GM03348 (cell line): ENCODE results near the gene UBE2M.
"Not testable (repeated sequence)": the region's sequence is repeated elsewhere in the genome, so short reads cannot be mapped to it uniquely, and the experiment has no call there.

Experiments
- DNase-seq: peaks from one replicate; pipeline ENCODE4 v3.0.0; 2012; ENCODE audit warnings: low spot score

UBE2M gene

GRCh38 chr19:58539169-58539559 is 19.2 kb downstream of the UBE2M start:
- DNase-seq, result not testable (repeated sequence)

DNA sequence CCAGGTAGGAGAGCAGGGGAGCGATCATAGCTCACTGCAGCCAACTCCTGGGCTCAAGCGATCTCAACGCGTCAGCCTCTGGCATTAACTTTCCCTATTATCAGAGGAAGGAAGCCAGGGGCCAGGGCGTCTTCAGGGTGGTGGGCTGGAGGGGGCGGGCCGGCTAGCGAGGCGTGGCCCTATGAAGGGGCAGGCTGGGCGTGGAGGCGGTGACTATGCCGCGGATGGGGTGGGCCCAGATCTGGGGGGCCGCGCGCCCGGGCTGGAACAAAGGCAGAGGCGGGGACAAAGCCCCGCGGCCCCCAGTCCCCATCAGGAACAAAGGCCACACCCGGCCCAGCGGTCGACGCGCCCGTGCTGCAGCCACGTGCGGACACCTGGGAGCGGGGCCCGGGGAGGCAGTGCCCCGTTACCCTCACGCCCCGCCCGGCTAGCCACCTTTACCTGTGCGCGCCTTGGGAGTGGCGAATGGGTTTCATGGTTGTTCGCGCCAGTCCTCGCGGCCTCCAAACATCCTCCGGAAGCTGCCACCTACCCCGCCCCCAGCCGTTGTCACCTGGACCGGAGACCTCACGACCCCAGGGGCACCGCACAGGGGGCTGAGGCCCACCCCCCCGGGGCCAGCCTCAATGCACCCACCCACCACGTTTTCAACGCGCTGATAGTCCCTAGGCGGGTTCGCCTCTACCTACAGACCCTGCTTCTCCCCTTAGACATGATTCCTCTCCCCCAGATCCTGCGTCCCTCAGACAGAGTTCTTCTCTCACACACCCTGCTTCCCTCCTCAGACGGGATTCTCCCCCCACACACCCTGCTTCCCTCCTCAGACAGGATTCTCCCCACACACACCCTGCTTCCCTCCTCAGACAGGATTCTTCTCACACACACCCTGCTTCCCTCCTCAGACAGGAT is 19.9 kb downstream of the UBE2M start:
- no peak for DNase-seq

DNA sequence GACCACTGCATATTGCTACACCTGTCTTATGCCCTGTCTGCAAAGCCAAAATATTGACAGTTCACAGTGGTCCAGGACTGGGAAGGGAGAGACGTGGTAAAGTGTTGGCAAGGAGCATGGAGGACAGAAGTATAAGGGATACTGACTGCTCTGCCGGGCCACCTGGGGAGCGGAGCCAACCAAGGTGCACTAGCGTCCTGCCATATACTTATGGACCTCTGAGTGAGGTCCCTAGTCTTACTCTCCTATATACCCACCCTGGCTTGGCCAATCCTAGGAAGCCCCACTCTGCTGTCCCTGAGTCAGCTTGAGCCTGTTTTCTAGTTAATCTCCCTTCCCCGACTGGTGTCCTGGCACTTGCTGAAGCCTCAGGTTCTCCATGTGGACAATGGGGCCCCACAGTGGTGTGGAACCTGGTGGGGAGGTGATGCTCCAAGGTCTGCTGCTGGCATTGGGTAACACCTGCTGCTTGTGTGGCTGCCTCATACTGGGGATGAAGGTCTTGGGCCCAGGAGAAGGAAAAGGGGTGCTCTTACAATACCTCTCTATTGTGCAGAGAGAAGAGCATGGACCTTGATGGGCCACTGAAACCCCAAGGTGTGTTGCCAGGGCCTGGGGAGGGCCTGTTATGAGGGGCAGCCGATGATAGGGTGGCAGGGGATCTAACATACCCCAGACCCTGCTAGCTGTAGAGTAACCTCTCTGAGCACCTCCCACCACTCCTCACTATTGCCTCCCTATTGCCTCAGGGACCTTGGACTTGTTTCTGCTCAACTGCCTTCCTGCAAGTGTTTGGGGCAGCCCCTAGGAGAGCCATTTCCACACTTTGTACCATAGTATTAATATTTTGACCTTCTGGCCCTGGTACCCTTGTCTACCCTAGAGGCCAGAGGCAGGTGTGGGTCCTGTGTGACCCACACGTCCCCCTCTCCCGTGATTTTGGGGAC is 21.3 kb downstream of the UBE2M start:
- no peak for DNase-seq

GRCh38 chr19:58535857-58536256 is 22.6 kb downstream of the UBE2M start:
- DNase-seq, result no peak

DNA sequence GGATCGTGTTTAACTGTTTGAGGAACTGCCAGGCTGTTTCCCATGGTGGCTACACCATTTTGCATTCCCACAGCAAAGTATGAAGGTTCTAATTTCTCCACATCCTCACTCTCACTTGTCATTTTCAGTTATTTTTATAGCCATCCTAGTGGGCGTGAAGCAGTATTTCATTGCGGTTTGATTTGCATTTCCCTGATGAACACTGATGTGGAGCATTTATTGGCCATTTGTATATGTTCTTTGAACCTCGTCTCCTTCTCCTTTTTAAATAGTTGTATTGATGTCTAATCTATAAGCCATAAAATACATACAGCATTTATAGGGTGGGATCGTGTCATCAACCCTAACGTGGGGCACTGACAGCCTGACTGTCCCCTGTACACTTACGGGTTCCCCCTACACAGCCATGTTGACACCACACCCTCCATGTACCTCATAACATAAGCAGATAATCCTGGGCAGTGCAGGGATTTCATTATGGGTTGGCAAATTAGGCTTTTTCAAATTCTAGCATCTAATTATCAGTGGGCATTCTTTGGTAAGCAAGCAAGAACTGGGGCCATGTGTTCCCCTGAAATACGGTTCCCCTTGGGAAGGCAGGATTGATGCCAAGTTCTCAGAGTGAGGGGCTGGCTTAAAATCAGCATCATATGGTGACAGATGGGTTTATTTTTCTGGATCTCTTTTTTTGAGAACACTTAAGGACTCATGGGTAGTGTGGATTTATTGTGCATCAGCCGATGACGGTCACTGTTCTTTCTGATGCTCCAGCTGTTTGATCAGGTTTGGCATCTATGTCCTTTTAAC is 27.2 kb downstream of the UBE2M start:
- DNase-seq, result no peak

GRCh38 chr19:58529405-58529804 is 29.0 kb downstream of the UBE2M start:
- DNase-seq, result no peak

DNA sequence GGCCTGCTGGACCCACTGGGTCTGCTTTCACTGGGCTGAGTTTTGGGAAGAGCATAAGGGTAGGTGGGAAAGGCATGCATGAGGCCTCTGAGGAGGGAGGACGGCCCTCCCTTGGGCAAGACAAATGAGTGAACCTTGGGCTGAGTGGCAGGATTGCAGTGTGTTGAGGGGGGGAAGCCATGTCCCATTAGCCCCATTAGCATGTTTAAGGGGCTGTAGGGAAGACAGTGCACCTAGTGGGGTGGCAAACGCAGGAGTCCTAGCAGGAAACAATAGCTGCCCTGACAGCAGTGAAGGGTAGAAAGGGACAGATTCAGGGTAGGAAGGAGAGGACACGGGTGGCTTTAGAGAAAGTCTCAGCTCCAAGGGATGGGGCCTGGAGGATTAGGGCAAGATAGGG is 35.7 kb downstream of the UBE2M start:
- DNase-seq, result no peak

DNA sequence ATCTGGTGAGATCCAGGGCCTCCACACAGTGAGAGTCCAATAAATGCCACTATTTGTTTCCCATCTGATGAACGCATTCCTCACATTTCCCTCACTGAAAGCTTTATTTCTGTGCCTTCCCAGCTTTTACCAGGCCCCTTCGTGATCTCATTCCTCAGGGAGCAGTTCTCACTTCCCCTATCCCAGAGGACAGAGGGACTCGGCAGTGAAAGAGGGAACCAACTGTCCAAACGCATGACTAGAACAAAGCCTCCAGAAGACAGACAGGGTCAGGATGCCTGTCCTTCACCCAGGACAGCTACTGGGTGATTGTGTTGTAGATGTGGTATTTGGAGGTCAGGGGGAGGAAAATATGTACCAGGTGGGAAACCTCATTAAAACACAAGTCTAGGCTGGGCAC is 36.8 kb downstream of the UBE2M start:
- DNase-seq, result no peak

GRCh38 chr19:58520257-58520599 is 38.2 kb downstream of the UBE2M start:
- DNase-seq, result no peak

- DNase-seq, result peak; percentile 92
Measured at GRCh38 chr19:58519355-58520256, 38.8 kb downstream of the UBE2M start, which contains the start of gene ZBTB45. TSS of gene ZBTB45 (minus strand) at chr19:58519810. CDS start at chr19:58517673, 2,137 bp downstream.

- peak; percentile 86 for DNase-seq
Measured at GRCh38 chr19:58519087-58519354, 39.4 kb downstream of the UBE2M start.

DNA sequence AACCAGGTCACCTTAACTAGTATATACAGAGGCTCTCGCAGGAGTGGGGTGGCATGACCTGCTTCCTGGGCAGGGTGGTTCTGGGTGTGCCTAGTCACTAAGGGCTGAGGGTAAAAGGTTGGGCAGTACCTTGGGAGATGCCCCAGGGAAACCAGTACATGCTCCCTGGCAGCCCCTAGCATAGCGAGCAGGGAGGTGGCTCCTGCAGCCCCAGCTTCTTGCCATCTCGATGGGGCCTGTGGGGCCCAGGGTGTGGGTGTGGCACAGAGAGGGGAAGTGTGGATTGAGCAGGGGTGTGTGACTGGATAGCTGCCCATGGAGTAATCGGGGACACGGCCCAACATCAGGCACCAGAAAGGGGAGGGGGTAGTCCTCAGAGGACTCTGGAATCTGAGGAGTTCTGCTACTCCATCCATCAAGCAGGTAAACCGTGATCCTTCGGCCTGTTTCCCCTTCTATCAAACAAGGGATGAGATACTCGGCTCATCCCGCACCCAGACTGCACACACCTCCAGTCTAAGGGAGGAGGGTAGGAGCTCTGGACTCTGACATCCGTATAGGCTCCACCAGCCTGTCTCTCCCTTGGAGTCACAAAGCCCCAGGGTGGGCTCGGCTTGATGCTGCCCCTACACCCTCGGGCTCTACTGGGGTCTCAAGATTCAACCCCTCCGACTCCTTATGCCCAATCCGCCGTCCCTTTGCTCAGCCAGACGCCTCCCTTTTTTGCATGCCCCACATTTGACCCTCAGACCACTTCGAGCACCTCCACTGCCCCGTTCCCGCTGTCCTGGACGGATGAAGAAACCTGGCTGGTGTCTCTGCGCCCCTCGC is 39.9 kb downstream of the UBE2M start:
- peak; percentile 43 for DNase-seq

- no peak for DNase-seq
Measured at GRCh38 chr19:58516964-58517833, 41.2 kb downstream of the UBE2M start.

DNA sequence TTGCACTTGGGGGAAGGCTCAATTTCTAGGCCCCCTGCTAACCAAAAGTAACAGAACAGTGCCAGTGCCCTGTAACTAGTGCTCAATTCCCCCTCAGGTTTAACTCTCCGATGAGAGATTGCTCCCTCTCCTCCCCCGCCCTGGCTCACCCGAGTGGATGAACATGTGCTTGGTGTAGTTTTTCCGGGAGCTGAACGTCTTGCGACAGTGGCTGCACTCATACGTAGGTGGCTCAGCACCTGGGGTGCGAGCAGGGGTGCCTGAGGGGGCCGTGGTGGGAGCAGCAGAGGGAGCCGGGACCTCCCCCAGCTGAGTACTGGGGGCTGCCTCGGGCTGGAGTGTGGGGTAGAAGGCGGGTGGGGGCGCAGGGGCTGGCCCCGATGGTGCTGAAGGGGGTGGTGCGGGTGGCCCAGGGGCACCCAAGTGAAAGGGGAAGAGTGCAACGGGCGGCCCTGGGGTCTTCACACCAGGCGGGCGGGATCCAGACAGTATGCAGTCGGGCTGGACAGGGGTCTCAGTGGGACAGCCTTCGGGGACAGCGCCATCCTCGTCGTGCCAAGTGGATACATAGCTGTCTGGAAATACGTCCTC is 42.1 kb downstream of the UBE2M start:
- DNase-seq, result no peak

GRCh38 chr19:58515259-58515658 is 43.2 kb downstream of the UBE2M start:
- DNase-seq, result no peak

DNA sequence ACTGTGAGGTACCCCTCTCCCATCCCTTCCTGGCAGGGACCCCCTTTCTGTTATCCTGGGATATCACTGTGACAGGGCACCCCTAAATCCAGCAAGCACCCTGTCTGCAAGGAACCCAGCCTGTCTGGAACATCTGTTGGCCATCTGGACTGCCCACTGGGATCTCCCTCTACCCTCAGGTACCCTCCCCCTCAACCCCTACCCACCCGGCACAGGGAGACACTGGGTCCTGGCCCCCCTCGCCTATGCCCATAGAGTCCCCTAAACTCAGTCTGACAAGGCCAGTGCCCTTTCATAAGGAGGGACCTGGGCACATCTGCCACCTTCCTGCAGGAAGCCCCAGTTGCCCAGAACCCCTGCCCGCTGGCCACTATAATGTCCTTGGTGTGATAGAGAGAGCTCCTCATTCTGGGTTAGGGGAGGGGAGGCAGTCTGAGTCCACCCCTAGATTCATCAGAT is 43.8 kb downstream of the UBE2M start:
- no peak for DNase-seq

- peak; percentile 90 for DNase-seq
Measured at GRCh38 chr19:58513694-58514563, 44.5 kb downstream of the UBE2M start.

- DNase-seq, result no peak
Measured at GRCh38 chr19:58513213-58513693, 45.2 kb downstream of the UBE2M start.
